HepG2 (cell line): Measurements from ENCODE around the gene PTPRM. TPM values are rescaled to one million over a fixed set of nuclear protein-coding genes. Genes with fewer than 3 reads are reported as not detected.

Experiments
- ATAC-seq: fragments of 200-7000 bp; cut with Tn5 transposase; 3 replicates; pipeline ENCODE4 v1.9.1; 2020; ENCODE audit warnings: mild to moderate bottlenecking, moderate library complexity
- BruUV-seq: library from RNA; stranded (reverse); fragments of 400-500 nt; replicated peaks from 2 replicates; lab custom pipeline; 2021; lab: Mats Ljungman, UMichigan
- CTCF ChIA-PET: fragments of 300-600 bp; formaldehyde crosslinking; extraction: SDS; loops from one replicate; lab custom pipeline; 2021; ENCODE audit warnings: low total read pairs, inconsistent platforms, low intra/inter-chr PET ratio; lab: Yijun Ruan, JAX
- POLR2A ChIA-PET: fragments of 350-600 bp; sonication (Branson Sonifier 250); formaldehyde crosslinking; loops from one replicate; lab custom pipeline; 2020; ENCODE audit warnings: antibody characterized with exemption, inconsistent platforms; lab: Yijun Ruan, JAX
- DNase-seq: peaks from one replicate; pipeline ENCODE4 v3.0.0-alpha.2; 2015; ENCODE audit warnings: low spot score
- FAIRE-seq: peaks from 3 replicates; lab custom pipeline; 2011; peaks lifted over from hg19 to GRCh38; lab: Jason Lieb, UNC
- H2AFZ ChIP-seq: one replicate; pipeline ENCODE4 v1.6.1; 2011; ENCODE audit warnings: low read length, inconsistent platforms
- H3K27ac ChIP-seq: fragments of 300-600 bp; 3 replicates; pipeline ENCODE4 v1.8.0; 2011; ENCODE audit warnings: mixed run types, mild to moderate bottlenecking, mixed read lengths, low read length, inconsistent platforms; ENCODE audit not compliant: insufficient read depth; ENCODE audit errors: extremely low read length
- H3K27me3 ChIP-seq, 2 experiments: fragments of 200-600 bp in 1 of 2; 2 replicates in 1 of 2; 3 replicates in 1 of 2; pipeline versions ENCODE4 v1.6.0 to v1.8.0; 2011; ENCODE audit warnings: low read length in 2 of 2, mild to moderate bottlenecking in 2 of 2, moderate library complexity in 2 of 2, inconsistent platforms in 1 of 2; ENCODE audit not compliant: insufficient read depth in 2 of 2, control insufficient read depth in 1 of 2
- H3K36me3 ChIP-seq, 2 experiments: fragments of 200-600 bp in 1 of 2; replicated peaks in 1 of 2; 2 replicates in 1 of 2; 3 replicates in 1 of 2; pipeline versions ENCODE4 v1.5.1 to v1.8.0; 2011; ENCODE audit warnings: low read length in 2 of 2, inconsistent platforms in 1 of 2; ENCODE audit not compliant: insufficient read depth in 2 of 2, control insufficient read depth in 1 of 2
- H3K4me1 ChIP-seq: 2 replicates; pipeline ENCODE4 v1.5.1; 2012; ENCODE audit warnings: low read length, inconsistent platforms; ENCODE audit not compliant: insufficient read depth
- H3K4me2 ChIP-seq: 2 replicates; pipeline ENCODE4 v1.6.0; 2011; ENCODE audit warnings: low read depth, low read length, inconsistent platforms
- H3K4me3 ChIP-seq, 3 experiments: fragments of 200-600 bp in 1 of 3; sonication (generic), shearing (Covaris generic) in 1 of 3; replicated peaks in 1 of 3; 2 replicates each; pipeline ENCODE4 v1.5.1; 2011 to 2016; ENCODE audit warnings: low read length in 3 of 3, inconsistent platforms in 2 of 3, low read depth in 2 of 3, mild to moderate bottlenecking in 2 of 3, control low read depth in 1 of 3, mixed read lengths in 1 of 3; ENCODE audit not compliant: insufficient read depth in 1 of 3
- H3K79me2 ChIP-seq: one replicate; pipeline ENCODE4 v1.6.1; 2011; ENCODE audit warnings: low read length, inconsistent platforms; ENCODE audit not compliant: insufficient read depth
- H3K9ac ChIP-seq: 2 replicates; pipeline ENCODE4 v1.6.0; 2011; ENCODE audit warnings: mild to moderate bottlenecking, low read depth, low read length, inconsistent platforms; ENCODE audit not compliant: insufficient read depth
- H3K9me3 ChIP-seq: 2 replicates; pipeline ENCODE4 v1.5.1; 2012; ENCODE audit warnings: mild to moderate bottlenecking, low read length
- H4K20me1 ChIP-seq: 2 replicates; pipeline ENCODE4 v1.6.0; 2011; ENCODE audit warnings: inconsistent platforms, mild to moderate bottlenecking, low read length, moderate library complexity; ENCODE audit not compliant: insufficient read depth
- AKAP8 ChIP-seq: sonication (generic); formaldehyde crosslinking; IDR thresholded peaks from 2 replicates; pipeline ENCODE4 v1.5.1; 2020; ENCODE audit warnings: mild to moderate bottlenecking, missing genetic modification reagents
- CHD2 ChIP-seq: IDR thresholded peaks from 2 replicates; pipeline ENCODE4 v1.6.1; 2011; ENCODE audit warnings: low read depth, low read length, improper control_type of control experiment
- EED ChIP-seq: sonication (generic); formaldehyde crosslinking; IDR thresholded peaks from 2 replicates; pipeline ENCODE4 v1.5.0; 2020; ENCODE audit warnings: mild to moderate bottlenecking, missing genetic modification reagents
- ELK4 ChIP-seq: sonication (generic); formaldehyde crosslinking; IDR thresholded peaks from 2 replicates; pipeline ENCODE4 v1.9.0; 2021; ENCODE audit warnings: missing genetic modification reagents, borderline replicate concordance
- NR2C2 ChIP-seq: sonication (generic); formaldehyde crosslinking; IDR thresholded peaks from 2 replicates; pipeline ENCODE4 v1.4.0; 2020; ENCODE audit warnings: missing genetic modification reagents, mild to moderate bottlenecking, moderate library complexity, borderline replicate concordance
- POGZ ChIP-seq: sonication (generic); formaldehyde crosslinking; IDR thresholded peaks from 2 replicates; pipeline ENCODE4 v1.4.0; 2020; ENCODE audit warnings: mild to moderate bottlenecking, missing genetic modification reagents
- SIN3B ChIP-seq: fragments of 150-350 bp; IDR thresholded peaks from 2 replicates; pipeline ENCODE4 v1.6.1; 2014; ENCODE audit warnings: low read length
- TFDP1 ChIP-seq: IDR thresholded peaks from 2 replicates; pipeline ENCODE4 v1.6.1; 2016; ENCODE audit warnings: missing compliant biosample characterization, missing genetic modification reagents, borderline replicate concordance
- TGIF2 ChIP-seq: IDR thresholded peaks from 2 replicates; pipeline ENCODE4 v1.6.1; 2016; ENCODE audit warnings: control low read depth, missing compliant biosample characterization
- ZBTB21 ChIP-seq: sonication (generic); formaldehyde crosslinking; IDR thresholded peaks from 2 replicates; pipeline ENCODE4 v1.4.0; 2020; ENCODE audit warnings: missing genetic modification reagents
- ZBTB4 ChIP-seq: sonication (generic); formaldehyde crosslinking; IDR thresholded peaks from 2 replicates; pipeline ENCODE4 v1.4.0; 2020; ENCODE audit warnings: missing genetic modification reagents, mild to moderate bottlenecking, borderline replicate concordance
- ZFP82 ChIP-seq: sonication (generic); formaldehyde crosslinking; IDR thresholded peaks from 2 replicates; pipeline ENCODE4 v1.5.1; 2020; ENCODE audit warnings: mild to moderate bottlenecking, missing genetic modification reagents, borderline replicate concordance
- ZNF234 ChIP-seq: sonication (generic); formaldehyde crosslinking; conservative IDR thresholded peaks from 2 replicates; pipeline ENCODE4 v1.5.1; 2020; ENCODE audit warnings: mild to moderate bottlenecking, missing genetic modification reagents
- ZNF550 ChIP-seq: sonication (generic); formaldehyde crosslinking; IDR thresholded peaks from 2 replicates; pipeline ENCODE4 v1.4.0; 2020; ENCODE audit warnings: mild to moderate bottlenecking, missing genetic modification reagents, borderline replicate concordance
- whole genome bisulfite sequencing: methylation state at CpG from one replicate; pipeline ENCODE4 v1.1.6; 2017; ENCODE audit warnings: low lambda C conversion rate; 5-methylcytosine and 5-hydroxymethylcytosine counted together
- in situ Hi-C: cut with HindIII; loops from 2 replicates; pipeline ENCODE4 v1.10.0; 2017; ENCODE audit warnings: low pct_unique_long_range_greater_than_20kb; ENCODE audit not compliant: extremely low pct_ligation_motif_present
- intact Hi-C: fragments of 100-400 bp; cut with micrococcal nuclease; formaldehyde crosslinking; loops from one replicate; pipeline ENCODE4 v1.10.0; 2022; ENCODE audit not compliant: unreplicated experiment
- polyA plus RNA-seq, 8 experiments: library from polyadenylated mRNA; depleted of rRNA in 3 of 8; stranded (reverse) in 7 of 8; unstranded in 1 of 8; fragments of >200 nt; fragmentation: Illumina TruSeq in 4 of 8; extraction: Trizol in 4 of 8; gene quantifications; 2 replicates each; pipeline versions ENCODE4 v1.2.1 to v1.2.3, GENCODE V29; 2011 to 2016; ENCODE audit warnings: low read depth in 4 of 8, missing spikeins in 1 of 8, mixed read lengths in 1 of 8; ENCODE audit not compliant: insufficient read depth in 1 of 8
- total RNA-seq, 5 experiments: library from RNA; depleted of rRNA; stranded (reverse); fragments of >200 nt; fragmentation: Illumina TruSeq; extraction: Trizol; gene quantifications; 2 replicates each; pipeline ENCODE4 v1.2.3, GENCODE V29; 2016; ENCODE audit warnings: low read depth in 1 of 5

Gene PTPRM
- total and polyA plus RNA-seq, 2 of the 13 experiments (the other 11 are each of a cell fraction or from before 2014, with no cell fraction given): 12.6 to 108 TPM

GRCh38 chr18:8257851-8258434 lies 690.8 kb downstream of the PTPRM start:
- ATAC-seq (no peak), FAIRE-seq (no peak), DNase-seq (no peak)
- Histone ChIP-seq H3K4me3 (no peak overlapping the region), H2AFZ (no peak overlapping the region), H3K27me3 (no peaks in the 10 kb centered on the region), H3K9ac (no peak overlapping the region), H3K9me3 (no peaks in the 10 kb centered on the region), H3K4me2 (no peak overlapping the region), H3K36me3 (peaks cover under 1 to 9% of the 10 kb centered on the region in 2 experiments; a peak in 2 of 5 replicates), H3K79me2 (no peaks in the 10 kb centered on the region), H3K4me1 (no peaks in the 10 kb centered on the region), H4K20me1 (no peaks in the 10 kb centered on the region), H3K27ac (no peak overlapping the region)
- in situ Hi-C loops: no loop called here
- POLR2A ChIA-PET: no interaction called here
- CTCF ChIA-PET: no interaction called here
- BruUV-seq: no TSS peak
- WGBS: 95% methylated on average over 2 of the region's 5 CpGs
- TF ChIP-seq NR2C2: no peak
- TF ChIP-seq ZNF550 (CRISPR knock-in tag): no peak
- no peak for TF ChIP-seq ZBTB21 (CRISPR knock-in tag)
- intact Hi-C loops: no loop called here

GRCh38 chr18:8260319-8260718 lies 693.2 kb downstream of the PTPRM start:
- 100% methylated on average over 1 of the region's 1 CpG for WGBS
- POLR2A ChIA-PET: no interaction called here
- ATAC-seq (no peak), DNase-seq (no peak), FAIRE-seq (no peak)
- H3K27me3 ChIP-seq: no peaks in the 10 kb centered on the region
- H2AFZ ChIP-seq: no peak overlapping the region
- H3K9me3 ChIP-seq: no peaks in the 10 kb centered on the region
- no peak overlapping the region for H3K4me3 ChIP-seq
- H3K9ac ChIP-seq: no peak overlapping the region
- intact Hi-C loops: no loop called here
- H3K27ac ChIP-seq: no peak overlapping the region
- H3K4me1 ChIP-seq: no peaks in the 10 kb centered on the region
- BruUV-seq: no TSS peak
- no peaks in the 10 kb centered on the region; a peak in 1 of 5 replicates for H3K36me3 ChIP-seq
- CTCF ChIA-PET: no interaction called here
- in situ Hi-C loops: no loop called here
- no peak overlapping the region for H3K4me2 ChIP-seq
- no peaks in the 10 kb centered on the region for H3K79me2 ChIP-seq
- no peaks in the 10 kb centered on the region for H4K20me1 ChIP-seq
- TF ChIP-seq SIN3B: no peak
- no peak for TF ChIP-seq EED (CRISPR knock-in tag)
- TF ChIP-seq ZBTB4 (CRISPR knock-in tag): no peak
- no peak for TF ChIP-seq ELK4 (CRISPR knock-in tag)
- no peak for TF ChIP-seq POGZ (CRISPR knock-in tag)
- no peak for TF ChIP-seq ZNF234 (CRISPR knock-in tag)
- TF ChIP-seq ZFP82: no peak
- no peak for TF ChIP-seq CHD2
- TF ChIP-seq TGIF2 (CRISPR knock-in tag): no peak
- no peak for TF ChIP-seq TFDP1 (CRISPR knock-in tag)
- no peak for TF ChIP-seq AKAP8 (CRISPR knock-in tag)
